Spleen (tissue), 11 donors: ENCODE measurements around the gene C7orf33. TPM values are rescaled to one million over a fixed set of nuclear protein-coding genes. Genes with fewer than 3 reads are reported as not detected.

Experiments
- DNase-seq: peaks from one replicate; pipeline ENCODE4 v3.0.0-alpha.2; 2020
- H3K27ac ChIP-seq, 8 donors: fragments of 200-600 bp; sonication (generic) in 7 of 8; 1 replicate in 4 of 8; 2 replicates in 4 of 8; pipeline versions ENCODE4 v1.5.0 to v1.8.0; 2016 to 2021; ENCODE audit warnings: inconsistent platforms in 4 of 8, mild to moderate bottlenecking in 4 of 8, moderate library complexity in 1 of 8
- H3K27me3 ChIP-seq, 7 donors: fragments of 200-600 bp; sonication (generic) in 6 of 7; replicated peaks in 1 of 7; 1 replicate in 4 of 7; 2 replicates in 3 of 7; pipeline versions ENCODE4 v1.5.0 to v1.8.0; 2016 to 2021; ENCODE audit warnings: inconsistent platforms in 3 of 7, mild to moderate bottlenecking in 1 of 7
- H3K36me3 ChIP-seq, 6 donors: fragments of 200-600 bp; sonication (generic) in 5 of 6; 1 replicate in 4 of 6; 2 replicates in 2 of 6; pipeline versions ENCODE4 v1.5.0 to v1.8.0; 2016 to 2021; ENCODE audit warnings: inconsistent platforms in 2 of 6
- H3K4me1 ChIP-seq, 6 donors: fragments of 200-600 bp; sonication (generic) in 5 of 6; 1 replicate in 3 of 6; 2 replicates in 3 of 6; pipeline versions ENCODE4 v1.5.0 to v1.8.0; 2016 to 2021; ENCODE audit warnings: inconsistent platforms in 3 of 6
- H3K4me3 ChIP-seq, 8 donors: fragments of 200-600 bp; sonication (generic) in 7 of 8; 1 replicate in 4 of 8; 2 replicates in 4 of 8; pipeline versions ENCODE4 v1.5.0 to v1.8.0; 2016 to 2021; ENCODE audit warnings: inconsistent platforms in 4 of 8, mild to moderate bottlenecking in 4 of 8, moderate library complexity in 2 of 8
- H3K9me3 ChIP-seq, 8 donors: fragments of 200-600 bp; sonication (generic) in 7 of 8; 1 replicate in 4 of 8; 2 replicates in 4 of 8; pipeline versions ENCODE4 v1.5.0 to v1.8.0; 2016 to 2021; ENCODE audit warnings: inconsistent platforms in 4 of 8
- CTCF ChIP-seq, 11 experiments: fragments of 200-600 bp in 7 of 11; fragments of 450-650 bp in 4 of 11; sonication (generic) in 4 of 11; IDR thresholded peaks in 8 of 11; conservative IDR thresholded peaks in 3 of 11; 1 replicate in 7 of 11; 2 replicates in 4 of 11; pipeline versions ENCODE4 v1.4.0 to v1.8.0; 2016 to 2021; ENCODE audit warnings: antibody characterized with exemption in 11 of 11, inconsistent platforms in 4 of 11, mild to moderate bottlenecking in 1 of 11
- POLR2A ChIP-seq, 3 donors: fragments of 450-650 bp; IDR thresholded peaks; one replicate each; pipeline ENCODE4 v1.5.1; 2017; ENCODE audit warnings: antibody characterized with exemption in 3 of 3, mild to moderate bottlenecking in 1 of 3
- POLR2AphosphoS5 ChIP-seq, 3 donors: sonication (generic); formaldehyde crosslinking; IDR thresholded peaks; one replicate each; pipeline ENCODE4 v1.5.1; 2017; ENCODE audit warnings: antibody characterized with exemption in 3 of 3
- WGBS, 5 donors: extraction: QIAGEN DNeasy Blood & Tissue Kit in 3 of 5; methylation state at CpG; one replicate each; pipeline versions ENCODE4 v1.1.5 to v1.1.7; 2013 to 2018; 5-methylcytosine and 5-hydroxymethylcytosine counted together
- intact Hi-C: fragments of 100-400 bp; cut with DNase I; formaldehyde crosslinking; loops from one replicate; pipeline ENCODE4 v1.15.0; 2023; ENCODE audit warnings: low total_unique reads
- polyA plus RNA-seq, 3 donors: library from polyadenylated mRNA; stranded (reverse); fragments of 200-250 nt; gene quantifications; one replicate each; pipeline ENCODE4 v1.2.1, GENCODE V29; 2013
- total RNA-seq, 7 donors: library from RNA; depleted of rRNA in 3 of 7; stranded (reverse); fragments of >200 nt in 3 of 7; fragmentation: NEBNext Ultra II Directional in 4 of 7; extraction: Animal tissue kit (Norgen Biotek cat#: 25700) in 4 of 7; gene quantifications; one replicate each; pipeline versions ENCODE4 v1.1.0 to v1.2.1, GENCODE V29; 2016 to 2021
- donor health status: healthy with polysubstance abuse.
- donor health status: DM: no; HTN: no; CAD: no; lungs with moderate emphysema.
- donor health status: DM: no; HTN: no; CAD: no.
- donor health status: Bipolar disorder and iron deficiency.
- donor health status: healthy.
- donor health status: DM: no; HTN: no; CAD: no.
- donor health status: DM: yes; HTN: yes; CAD: no.

C7orf33 gene
- total and polyA plus RNA-seq, 10 donors: not detected

- no peak for DNase-seq
- H3K27ac ChIP-seq: no peak overlapping the region
- no peaks in the 10 kb centered on the region for H3K9me3 ChIP-seq
- no peaks in the 10 kb centered on the region for H3K27me3 ChIP-seq
- no peak overlapping the region for H3K4me3 ChIP-seq
- H3K4me1 ChIP-seq: no peaks in the 10 kb centered on the region
- intact Hi-C loops: no loop called here
- 84 to 94% (median 89%) methylated on average over 4 of the region's 4 CpGs for WGBS, 5 donors
- H3K36me3 ChIP-seq: no peaks in the 10 kb centered on the region
- TF ChIP-seq CTCF (IDR thresholded peaks at IDR 0.05 in 8 of 11, conservative IDR thresholded peaks at IDR 0.05 in 3 of 11): no peak
- TF ChIP-seq POLR2A (IDR thresholded peaks at IDR 0.05): no peak
- no peak for TF ChIP-seq POLR2AphosphoS5 (IDR thresholded peaks at IDR 0.05)
Observed at GRCh38 chr7:148657929-148658328, 67.4 kb downstream of the C7orf33 start.

GRCh38 chr7:148661471-148661870, 70.9 kb downstream of the C7orf33 start:
- intact Hi-C loops: no loop called here
- 71 to 82% (median 77%) methylated on average over 2 of the region's 2 CpGs for WGBS, 5 donors
- no peak for DNase-seq
- H3K27ac ChIP-seq: no peak overlapping the region
- H3K9me3 ChIP-seq: no peaks in the 10 kb centered on the region
- no peak overlapping the region for H3K4me3 ChIP-seq
- no peaks in the 10 kb centered on the region for H3K4me1 ChIP-seq
- no peak for TF ChIP-seq POLR2A (IDR thresholded peaks at IDR 0.05)
- TF ChIP-seq CTCF (IDR thresholded peaks at IDR 0.05 in 8 of 11, conservative IDR thresholded peaks at IDR 0.05 in 3 of 11): no peak
- TF ChIP-seq POLR2AphosphoS5 (IDR thresholded peaks at IDR 0.05): no peak
- H3K36me3 ChIP-seq: no peaks in the 10 kb centered on the region
- no peaks in the 10 kb centered on the region for H3K27me3 ChIP-seq

- no peak overlapping the region for H3K4me3 ChIP-seq
- H3K27ac ChIP-seq: no peak overlapping the region
- TF ChIP-seq POLR2A (IDR thresholded peaks at IDR 0.05) (no peak), CTCF (IDR thresholded peaks at IDR 0.05 in 8 of 11, conservative IDR thresholded peaks at IDR 0.05 in 3 of 11) (no peak), POLR2AphosphoS5 (IDR thresholded peaks at IDR 0.05) (no peak)
- 51 to 72% (median 65%) methylated on average over 3 of the region's 3 CpGs for WGBS, 5 donors
- H3K9me3 ChIP-seq: no peaks in the 10 kb centered on the region
- H3K27me3 ChIP-seq: no peaks in the 10 kb centered on the region
- no peak for DNase-seq
- intact Hi-C loops: no loop called here
- H3K4me1 ChIP-seq: no peaks in the 10 kb centered on the region
- no peaks in the 10 kb centered on the region for H3K36me3 ChIP-seq
Observed at GRCh38 chr7:148662646-148663045, 72.1 kb downstream of the C7orf33 start.

- no peak for TF ChIP-seq POLR2A (IDR thresholded peaks at IDR 0.05)
- 65 to 83% (median 72%) methylated on average over 6 of the region's 6 CpGs for WGBS, 5 donors
- no peak for DNase-seq
- H3K27ac ChIP-seq: no peak overlapping the region
- H3K27me3 ChIP-seq: no peaks in the 10 kb centered on the region
- no peaks in the 10 kb centered on the region for H3K36me3 ChIP-seq
- intact Hi-C loops: no loop called here
- no peaks in the 10 kb centered on the region for H3K9me3 ChIP-seq
- H3K4me3 ChIP-seq: no peak overlapping the region
- H3K4me1 ChIP-seq: no peaks in the 10 kb centered on the region
Observed at GRCh38 chr7:148664324-148664723, 73.8 kb downstream of the C7orf33 start.

- TF ChIP-seq POLR2A (IDR thresholded peaks at IDR 0.05): no peak
- no peak for TF ChIP-seq CTCF (IDR thresholded peaks at IDR 0.05 in 8 of 11, conservative IDR thresholded peaks at IDR 0.05 in 3 of 11)
- no peak for TF ChIP-seq POLR2AphosphoS5 (IDR thresholded peaks at IDR 0.05)
- Histone ChIP-seq H3K36me3 (no peaks in the 10 kb centered on the region), H3K4me1 (no peaks in the 10 kb centered on the region), H3K4me3 (no peak overlapping the region), H3K27ac (no peak overlapping the region), H3K27me3 (no peaks in the 10 kb centered on the region), H3K9me3 (no peaks in the 10 kb centered on the region)
- intact Hi-C loops: no loop called here
- WGBS, 5 donors: 87 to 96% (median 88%) methylated on average over 4 of the region's 4 CpGs
- DNase-seq: no peak
Observed at GRCh38 chr7:148665221-148665620, 74.7 kb downstream of the C7orf33 start.
